ENCODE results near the gene PCNX2. TPM values are rescaled to one million over a fixed set of nuclear protein-coding genes. Genes with fewer than 3 reads are reported as not detected.

The PCNX2 gene
- total and polyA plus RNA-seq, 2 donors (not counting 3 experiments of a cell fraction or from before 2014, with no cell fraction given) = 6.6 to 11.0 TPM

GRCh38 chr1:232950197-232951176 lies 345.0 kb downstream of the PCNX2 start, which contains the start of gene NTPCR:
TSS of gene NTPCR (plus strand) at chr1:232950611. CDS start at chr1:232950711, 100 bp downstream.
- peak within 1 kb of the TSS; percentile 48 to 85 (median 64) for H3K4me3 ChIP-seq (replicated peaks in 1 of 3; ENCODE audit: insufficient read depth in 1 of 3, low read depth in 1 of 3, low read length in 3 of 3)
- FAIRE-seq (peak; percentile 97), DNase-seq (ENCODE audit: low read depth, low spot score) (peak; percentile 96)
- POLR2A ChIA-PET = interaction anchor here (0.6 kb wide), 1 partner anchor 221 kb away, joined by 7 read pairs; no protein-coding TSS in a partner anchor
- H2AFZ ChIP-seq (ENCODE audit: low read depth, low read length) = peak within 1 kb of the TSS; percentile 92
- CTCF ChIA-PET = no interaction called here
- H3K79me2 ChIP-seq (ENCODE audit: control insufficient read depth, insufficient read depth, low read length) = no peaks in the 10 kb centered on the region
- peak within 1 kb of the TSS; percentile 60 for H3K9ac ChIP-seq (replicated peaks; ENCODE audit: extremely low read depth, insufficient read depth, low read length)
- H3K27ac ChIP-seq (ENCODE audit: insufficient read depth, low read depth, low read length) = peak within 1 kb of the TSS; percentile 69
- H3K36me3 ChIP-seq (ENCODE audit: control insufficient read depth in 2 of 2, extremely low read depth in 1 of 2, insufficient read depth in 2 of 2, low read length in 2 of 2) = no peaks in the 10 kb centered on the region
- H3K4me1 ChIP-seq (ENCODE audit: control insufficient read depth, extremely low read depth, insufficient read depth, low read length) = peaks cover 10% of the 10 kb centered on the region
- H3K9me1 ChIP-seq (replicated peaks; ENCODE audit: control insufficient read depth, extremely low read depth, insufficient read depth, low read length) = no peaks in the 10 kb centered on the region
- H3K4me2 ChIP-seq (ENCODE audit: insufficient read depth, low read length) = peak within 1 kb of the TSS; percentile 82
- H3K27me3 ChIP-seq (ENCODE audit: control insufficient read depth in 2 of 2, insufficient read depth in 2 of 2, low read length in 2 of 2) = no peaks in the 10 kb centered on the region
- no peaks in the 10 kb centered on the region for H4K20me1 ChIP-seq (replicated peaks; ENCODE audit: control insufficient read depth, extremely low read depth, insufficient read depth, low read length)
- BruUV-seq (replicated peaks) = TSS peak; percentile 92
- dilution Hi-C loops (cut with MboI; ENCODE audit: extremely low pct_ligation_motif_present, low sequenced_read_pairs) (no loop called here), intact Hi-C loops (cut with micrococcal nuclease) (loop anchor here (1.0 to 5.0 kb wide), 7 partner anchors 143 to 1348 kb away; partner anchors contain the start of genes MAP10 and SIPA1L2)
- TF ChIP-seq POLR2A (IDR thresholded peaks at IDR 0.05; ENCODE audit: low read depth, low read length) = peak; percentile 85
- TF ChIP-seq GATA2 (IDR thresholded peaks at IDR 0.05; ENCODE audit: insufficient read depth, insufficient read length, low read depth, low read length) = no peak
- peak in 1 of 2 donors; percentile 14 for TF ChIP-seq CTCF (IDR thresholded peaks at IDR 0.05; ENCODE audit: extremely low read depth in 1 of 2, insufficient read depth in 1 of 2, low read depth in 1 of 2, low read length in 2 of 2)
- TF ChIP-seq MAX (IDR thresholded peaks at IDR 0.05; ENCODE audit: insufficient read depth, insufficient read length) = peak; percentile 21
- peak; percentile 70 for TF ChIP-seq POLR2AphosphoS5 (IDR thresholded peaks at IDR 0.05; ENCODE audit: insufficient read depth, low read depth, low read length)
- TF ChIP-seq MYC (IDR thresholded peaks at IDR 0.05; ENCODE audit: low read depth, low read length) = no peak
- no peaks in the 10 kb centered on the region for H3K9me3 ChIP-seq (replicated peaks; ENCODE audit: control insufficient read depth, insufficient read depth, low read length)
